Activated T-cell treated with anti-CD3 and anti-CD28 coated beads, Interleukin-2, amount 50 U/mL, for 24 hours (primary cell): ENCODE results near the gene OR6S1.

Experiments used
- DNase-seq: peaks from one replicate; pipeline ENCODE4 v3.0.0-alpha.2; 2020
- H3K27ac Mint-ChIP-seq: 2 replicates; pipeline ENCODE4 v1.8.0; 2020; ENCODE audit warnings: mild to moderate bottlenecking, mixed read lengths
- H3K27me3 Mint-ChIP-seq: 2 replicates; pipeline ENCODE4 v1.8.0; 2020; ENCODE audit warnings: mixed read lengths
- H3K36me3 Mint-ChIP-seq: 2 replicates; pipeline ENCODE4 v1.8.0; 2020; ENCODE audit warnings: low read depth, mixed read lengths
- H3K4me1 Mint-ChIP-seq: 2 replicates; pipeline ENCODE4 v1.8.0; 2020; ENCODE audit warnings: low read depth, mixed read lengths
- H3K4me3 Mint-ChIP-seq: 2 replicates; pipeline ENCODE4 v1.8.0; 2020; ENCODE audit warnings: mild to moderate bottlenecking, moderate library complexity, mixed read lengths
- H3K9me3 Mint-ChIP-seq: 2 replicates; pipeline ENCODE4 v1.8.0; 2020; ENCODE audit warnings: mixed read lengths

Gene OR6S1

DNA sequence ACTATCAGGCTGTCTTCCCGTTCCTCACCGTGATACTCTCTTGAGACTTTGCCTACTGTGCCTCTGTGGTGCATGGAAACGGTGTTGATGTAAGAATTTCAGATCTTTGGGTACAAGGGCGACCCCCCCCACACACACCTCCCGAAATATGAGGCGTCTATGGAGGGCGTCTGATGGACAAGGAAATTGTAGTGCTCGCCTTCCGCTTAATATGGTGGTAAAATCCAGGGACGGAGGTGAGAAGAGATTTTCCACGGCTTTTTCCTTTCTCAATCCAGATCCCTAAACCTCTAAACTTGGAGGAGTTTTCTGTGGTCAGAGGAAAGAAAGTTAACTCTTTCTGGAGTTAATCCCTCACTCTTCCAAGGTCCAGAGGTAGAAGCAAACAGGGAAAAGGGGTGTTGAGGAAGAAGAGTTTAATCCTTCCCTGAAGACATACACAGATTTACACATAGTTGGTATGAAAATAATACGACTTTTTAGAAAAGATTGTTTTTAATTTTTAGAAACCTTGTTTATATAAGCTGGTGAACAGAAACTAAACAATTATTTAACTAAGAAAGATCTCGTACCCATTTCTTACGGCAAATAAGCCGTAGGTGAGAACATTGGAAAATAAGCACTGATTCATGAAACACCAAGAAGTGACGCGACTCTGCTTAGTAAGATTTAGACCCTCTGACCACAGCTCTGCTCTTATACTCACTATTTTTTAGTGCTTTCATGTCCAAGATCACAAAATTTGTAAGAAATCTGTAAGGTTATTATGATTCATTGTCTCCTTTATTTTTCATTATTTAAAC is 27.3 kb downstream of the OR6S1 start:
- Mint-ChIP-seq H3K4me3 (no peak overlapping the region), H3K4me1 (peaks cover 12% of the 10 kb centered on the region), H3K27me3 (no peaks in the 10 kb centered on the region), H3K36me3 (no peaks in the 10 kb centered on the region), H3K9me3 (no peaks in the 10 kb centered on the region), H3K27ac (peak overlapping the region; percentile 55)
- DNase-seq: no peak

GRCh38 chr14:20613094-20614037 is 28.1 kb downstream of the OR6S1 start:
- Mint-ChIP-seq H3K4me3 (no peak overlapping the region), H3K4me1 (peaks cover 10% of the 10 kb centered on the region), H3K27me3 (no peaks in the 10 kb centered on the region), H3K36me3 (no peaks in the 10 kb centered on the region), H3K27ac (no peak overlapping the region), H3K9me3 (no peaks in the 10 kb centered on the region)
- peak; percentile 89 for DNase-seq

DNA sequence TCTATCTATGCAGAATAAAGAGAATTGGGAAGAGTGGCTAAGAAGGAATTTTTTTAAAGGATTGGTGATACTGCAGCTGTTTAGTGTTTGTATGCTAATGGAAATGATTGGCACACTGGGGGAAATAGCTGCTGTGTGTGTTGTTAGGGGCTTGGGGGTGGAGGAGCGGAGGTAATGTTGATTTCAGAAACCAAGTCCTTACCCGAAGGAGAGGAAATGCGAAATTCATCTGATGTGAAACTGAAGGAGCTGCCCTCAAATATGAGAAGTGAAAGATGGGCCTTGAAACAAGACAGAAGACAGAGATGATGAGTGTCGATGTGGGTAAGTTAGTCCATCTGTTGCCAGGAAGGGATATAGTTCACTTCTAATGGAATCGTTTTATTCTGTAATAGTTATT is 29.1 kb downstream of the OR6S1 start:
- no peaks in the 10 kb centered on the region for H3K9me3 Mint-ChIP-seq
- no peak overlapping the region for H3K27ac Mint-ChIP-seq
- no peak overlapping the region for H3K4me3 Mint-ChIP-seq
- peaks cover 4% of the 10 kb centered on the region for H3K4me1 Mint-ChIP-seq
- no peaks in the 10 kb centered on the region for H3K36me3 Mint-ChIP-seq
- no peaks in the 10 kb centered on the region for H3K27me3 Mint-ChIP-seq
- no peak for DNase-seq

DNA sequence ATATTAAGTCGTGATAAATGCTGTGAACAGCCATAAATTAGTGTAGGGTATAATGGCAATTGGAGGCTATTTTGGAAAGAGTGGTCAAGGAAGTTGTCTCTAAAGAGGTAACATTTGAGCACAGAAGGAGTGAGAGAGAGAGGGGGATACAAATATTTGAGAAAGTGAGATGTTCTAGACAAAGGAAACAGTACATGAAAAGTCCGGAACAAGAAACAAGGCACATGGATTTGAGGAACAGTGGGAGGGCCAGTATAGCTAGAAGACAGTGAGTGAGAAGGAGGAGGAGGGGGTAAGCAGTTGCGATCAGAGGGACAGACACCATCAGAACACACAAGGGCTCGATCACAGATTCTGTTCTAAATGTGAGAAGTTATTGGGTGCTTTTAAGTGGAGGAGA is 30.2 kb downstream of the OR6S1 start:
- Mint-ChIP-seq H3K9me3 (no peaks in the 10 kb centered on the region), H3K4me1 (peaks cover 4% of the 10 kb centered on the region), H3K27me3 (no peaks in the 10 kb centered on the region), H3K4me3 (no peak overlapping the region), H3K27ac (no peak overlapping the region), H3K36me3 (no peaks in the 10 kb centered on the region)
- DNase-seq: no peak

GRCh38 chr14:20610002-20610765 is 31.3 kb downstream of the OR6S1 start:
- H3K9me3 Mint-ChIP-seq: no peaks in the 10 kb centered on the region
- no peaks in the 10 kb centered on the region for H3K36me3 Mint-ChIP-seq
- peak; percentile 88 for DNase-seq
- H3K27ac Mint-ChIP-seq: no peak overlapping the region
- no peaks in the 10 kb centered on the region for H3K27me3 Mint-ChIP-seq
- peaks cover 2% of the 10 kb centered on the region for H3K4me1 Mint-ChIP-seq
- no peak overlapping the region for H3K4me3 Mint-ChIP-seq

GRCh38 chr14:20609215-20610001 is 32.1 kb downstream of the OR6S1 start:
- DNase-seq: peak; percentile 76
- no peaks in the 10 kb centered on the region for H3K36me3 Mint-ChIP-seq
- no peaks in the 10 kb centered on the region for H3K9me3 Mint-ChIP-seq
- no peak overlapping the region for H3K27ac Mint-ChIP-seq
- no peaks in the 10 kb centered on the region for H3K27me3 Mint-ChIP-seq
- H3K4me3 Mint-ChIP-seq: no peak overlapping the region
- peaks cover 2% of the 10 kb centered on the region for H3K4me1 Mint-ChIP-seq

DNA sequence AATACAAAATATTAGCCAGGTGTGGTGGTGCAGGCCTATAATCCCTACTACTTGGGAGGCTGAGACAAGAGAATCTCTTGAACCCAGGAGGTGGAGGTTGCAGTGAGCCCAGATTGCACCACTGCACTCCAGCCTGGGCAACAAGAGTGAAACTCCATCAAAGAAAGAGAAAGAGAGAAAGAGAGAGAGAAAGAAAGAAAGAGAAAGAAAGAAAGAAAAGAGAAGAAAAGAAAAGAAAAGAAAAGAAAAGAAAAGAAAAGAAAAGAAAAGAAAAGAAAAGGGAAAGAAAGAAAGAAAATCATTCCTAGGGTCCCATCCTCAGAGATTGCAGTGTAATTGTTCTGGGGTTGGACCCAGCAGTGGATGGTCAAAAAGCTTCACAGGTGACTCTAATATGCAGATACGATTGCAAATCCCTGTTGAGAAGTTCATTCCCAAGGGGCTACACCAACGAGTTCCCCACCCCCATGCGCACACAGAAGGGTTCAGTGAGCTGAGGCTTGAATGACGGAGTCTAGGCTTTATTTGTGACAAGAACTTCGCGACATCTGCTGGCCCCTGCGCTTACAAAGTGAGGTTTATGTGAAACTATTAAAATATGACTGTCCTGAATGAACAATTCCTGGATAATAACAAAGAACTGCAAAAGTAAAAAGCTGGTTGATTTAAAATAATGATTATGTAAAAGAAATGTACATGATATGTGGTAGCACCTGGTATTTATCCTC is 32.9 kb downstream of the OR6S1 start:
- no peak for DNase-seq
- no peaks in the 10 kb centered on the region for H3K9me3 Mint-ChIP-seq
- no peaks in the 10 kb centered on the region for H3K36me3 Mint-ChIP-seq
- H3K27me3 Mint-ChIP-seq: no peaks in the 10 kb centered on the region
- peaks cover 2% of the 10 kb centered on the region for H3K4me1 Mint-ChIP-seq
- no peak overlapping the region for H3K27ac Mint-ChIP-seq
- H3K4me3 Mint-ChIP-seq: no peak overlapping the region

DNA sequence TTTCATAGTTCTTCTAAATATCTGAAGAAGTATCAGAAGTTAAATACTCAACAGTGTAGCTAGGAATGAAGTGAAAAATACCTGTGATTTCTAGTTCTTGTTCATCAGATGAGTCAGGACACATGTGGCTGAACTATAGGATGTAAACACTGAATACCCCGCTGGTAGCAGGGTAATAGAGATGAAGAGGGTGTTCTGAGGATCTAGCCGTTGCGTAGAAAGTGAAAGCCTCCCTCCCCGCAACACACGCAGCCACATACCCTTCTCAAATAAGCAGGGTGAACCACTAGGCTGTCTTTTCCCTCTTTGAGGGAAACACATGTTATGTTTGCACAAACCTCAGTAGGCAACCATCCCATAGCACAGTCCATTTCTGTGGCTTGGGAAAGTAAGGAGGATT is 33.9 kb downstream of the OR6S1 start:
- no peaks in the 10 kb centered on the region for H3K36me3 Mint-ChIP-seq
- no peak overlapping the region for H3K4me3 Mint-ChIP-seq
- no peaks in the 10 kb centered on the region for H3K27me3 Mint-ChIP-seq
- no peak overlapping the region for H3K27ac Mint-ChIP-seq
- H3K4me1 Mint-ChIP-seq: peaks cover 2% of the 10 kb centered on the region
- H3K9me3 Mint-ChIP-seq: no peaks in the 10 kb centered on the region
- DNase-seq: no peak

DNA sequence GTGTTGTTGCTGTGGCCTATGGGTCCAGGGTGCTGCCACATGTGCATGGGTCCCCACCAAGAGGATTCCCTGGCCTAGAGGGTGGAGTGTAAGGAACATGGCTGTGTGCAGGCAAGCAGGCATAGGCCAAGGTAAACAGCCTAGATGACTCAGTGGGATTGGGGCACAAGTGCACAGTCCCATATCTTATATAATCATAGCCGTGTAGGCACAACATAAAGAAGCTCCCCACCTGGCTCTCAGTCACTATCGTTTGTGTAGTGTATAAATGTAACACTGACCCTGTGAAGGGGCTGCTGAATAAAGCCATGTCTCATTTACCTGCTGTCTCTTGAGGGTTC is 34.6 kb downstream of the OR6S1 start:
- Mint-ChIP-seq H3K36me3 (no peaks in the 10 kb centered on the region), H3K27ac (no peak overlapping the region), H3K4me3 (no peak overlapping the region), H3K4me1 (peaks cover 2% of the 10 kb centered on the region), H3K9me3 (no peaks in the 10 kb centered on the region), H3K27me3 (no peaks in the 10 kb centered on the region)
- DNase-seq: no peak

DNA sequence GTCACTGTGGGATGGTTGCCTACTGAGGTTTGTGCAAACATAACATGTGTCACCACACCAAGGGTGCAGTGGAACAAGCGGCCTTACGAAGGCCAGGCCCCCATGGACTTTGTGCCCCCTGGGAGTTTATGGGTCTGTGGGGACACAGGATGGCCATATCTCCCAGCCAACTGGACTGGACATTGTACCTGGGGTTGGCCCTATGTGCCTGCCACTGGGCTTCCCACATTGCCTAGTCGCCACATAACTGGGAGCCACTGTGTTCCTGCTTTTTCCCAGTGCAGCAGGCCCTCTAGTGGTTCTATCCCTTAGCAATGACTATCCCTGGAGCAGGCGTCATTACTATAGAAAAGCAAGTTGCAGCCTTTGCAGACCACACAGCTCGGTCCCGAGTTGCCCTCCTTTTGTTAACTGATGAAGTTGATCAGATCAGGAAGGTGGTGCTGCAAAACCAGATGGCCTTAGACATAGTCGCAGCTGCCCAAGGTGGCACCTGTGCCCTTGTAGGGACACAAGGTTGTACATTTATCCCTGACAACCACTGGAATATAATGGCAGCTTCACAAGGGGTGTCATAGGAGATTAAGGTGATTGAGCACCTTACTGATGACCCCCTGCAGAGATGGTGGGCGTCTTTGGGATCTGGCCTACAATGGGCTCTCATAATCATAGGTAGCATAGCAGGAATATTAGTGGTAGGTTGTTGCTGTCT is 35.1 kb downstream of the OR6S1 start:
- H3K36me3 Mint-ChIP-seq: no peaks in the 10 kb centered on the region
- H3K27me3 Mint-ChIP-seq: no peaks in the 10 kb centered on the region
- DNase-seq: no peak
- H3K27ac Mint-ChIP-seq: no peak overlapping the region
- no peak overlapping the region for H3K4me3 Mint-ChIP-seq
- H3K4me1 Mint-ChIP-seq: peaks cover 2% of the 10 kb centered on the region
- H3K9me3 Mint-ChIP-seq: no peaks in the 10 kb centered on the region

GRCh38 chr14:20603813-20604690 is 37.4 kb downstream of the OR6S1 start:
- H3K4me3 Mint-ChIP-seq: no peak overlapping the region
- H3K4me1 Mint-ChIP-seq: peaks cover 2% of the 10 kb centered on the region
- no peaks in the 10 kb centered on the region for H3K36me3 Mint-ChIP-seq
- no peak overlapping the region for H3K27ac Mint-ChIP-seq
- no peaks in the 10 kb centered on the region for H3K27me3 Mint-ChIP-seq
- DNase-seq: no peak
- no peaks in the 10 kb centered on the region for H3K9me3 Mint-ChIP-seq

- Mint-ChIP-seq H3K27ac (no peak overlapping the region), H3K9me3 (no peaks in the 10 kb centered on the region), H3K4me1 (no peaks in the 10 kb centered on the region), H3K27me3 (no peaks in the 10 kb centered on the region), H3K36me3 (no peaks in the 10 kb centered on the region), H3K4me3 (no peak overlapping the region)
- DNase-seq: no peak
These were observed 38.9 kb downstream of the OR6S1 start for GRCh38 chr14:20602583-20602982.
